ENCODE results near the gene FBN1.
A peak's percentile ranks its signal among the peaks of the same experiment; 100 is the strongest.

FBN1 gene

GRCh38 chr15:48645558-48646330 is at the start of gene FBN1:
TSS of gene FBN1 (minus strand) at chr15:48645709. CDS start at chr15:48644769, 940 bp downstream.
- DNase-seq = peak; percentile 74 to 81

GRCh38 chr15:48693484-48693883 is 48.0 kb upstream of the FBN1 start:
- DNase-seq = no peak

- no peak for DNase-seq
These were observed 43.0 kb upstream of the FBN1 start for GRCh38 chr15:48688493-48688892.

- no peak for DNase-seq
These were observed 38.7 kb upstream of the FBN1 start for GRCh38 chr15:48683991-48684765.

GRCh38 chr15:48682942-48683651 is 37.6 kb upstream of the FBN1 start:
- no peak for DNase-seq

- DNase-seq = no peak
These were observed 35.8 kb upstream of the FBN1 start for GRCh38 chr15:48681353-48681752.

GRCh38 chr15:48680841-48681240 is 35.3 kb upstream of the FBN1 start:
- DNase-seq = no peak

- no peak for DNase-seq
These were observed 34.4 kb upstream of the FBN1 start for GRCh38 chr15:48679952-48680351.

- no peak for DNase-seq
These were observed 33.3 kb upstream of the FBN1 start for GRCh38 chr15:48678851-48679250.

GRCh38 chr15:48677821-48678220 is 32.3 kb upstream of the FBN1 start:
- no peak for DNase-seq

- DNase-seq = no peak
These were observed 29.9 kb upstream of the FBN1 start for GRCh38 chr15:48675436-48675835.

GRCh38 chr15:48674876-48675275 is 29.4 kb upstream of the FBN1 start:
- no peak for DNase-seq

GRCh38 chr15:48672206-48672605 is 26.7 kb upstream of the FBN1 start:
- no peak for DNase-seq

GRCh38 chr15:48671103-48672022 is 25.9 kb upstream of the FBN1 start:
- no peak for DNase-seq

- DNase-seq = no peak
These were observed 22.2 kb upstream of the FBN1 start for GRCh38 chr15:48667701-48668100.

- DNase-seq = no peak
These were observed 18.9 kb upstream of the FBN1 start for GRCh38 chr15:48664436-48664835.

- no peak for DNase-seq
These were observed 12.6 kb upstream of the FBN1 start for GRCh38 chr15:48657950-48658591.

GRCh38 chr15:48654801-48655200 is 9.3 kb upstream of the FBN1 start:
- DNase-seq = no peak

GRCh38 chr15:48653913-48654670 is 8.6 kb upstream of the FBN1 start:
- no peak for DNase-seq

GRCh38 chr15:48653216-48653615 is 7.7 kb upstream of the FBN1 start:
- DNase-seq = no peak

- no peak for DNase-seq
These were observed 7.1 kb upstream of the FBN1 start for GRCh38 chr15:48652510-48653076.

Data from hippocampal formation (tissue), 2 donors.